ENCODE measurements around the gene DNMT1.
A peak's percentile ranks its signal among the peaks of the same experiment; 100 is the strongest.

DNMT1 gene

DNA sequence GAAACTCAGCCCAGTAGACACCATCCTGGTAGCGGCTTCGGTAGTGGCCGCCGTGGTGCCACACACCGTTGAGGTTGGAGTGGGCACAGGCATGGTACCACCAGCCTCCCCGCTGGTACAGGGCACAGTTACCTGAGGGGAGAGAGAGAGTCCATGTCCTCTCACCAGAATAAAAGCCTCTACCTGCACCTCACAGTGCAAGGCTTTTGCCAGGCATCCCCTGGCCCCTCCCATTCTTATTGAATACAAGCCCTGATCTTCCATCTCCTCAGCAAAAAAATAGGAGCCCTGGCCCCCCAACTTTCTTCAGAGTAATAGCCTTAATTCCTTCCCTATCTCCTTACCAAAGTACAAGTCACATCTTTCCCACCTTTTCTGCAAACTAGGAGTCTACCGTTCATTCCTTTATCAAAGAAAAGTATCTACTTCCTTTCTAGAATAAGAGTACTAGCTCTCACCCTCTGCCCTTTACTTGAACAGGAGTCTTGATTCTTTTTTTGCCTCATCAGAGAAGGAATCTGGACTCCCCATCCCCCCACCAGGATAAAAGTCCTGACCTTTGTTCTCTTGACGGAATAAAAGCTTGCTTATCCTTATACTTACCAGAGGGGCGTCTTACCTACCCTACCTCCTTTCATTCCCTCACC is 102.0 kb downstream of the DNMT1 start:
- Histone ChIP-seq H3K4me2 (ENCODE audit: insufficient read depth, low read length, poor library complexity, severe bottlenecking) (no peak overlapping the region), H3K36me3 (replicated peaks in 1 of 2; ENCODE audit: control insufficient read depth in 2 of 2, insufficient read depth in 2 of 2, low read length in 2 of 2) (no peaks in the 10 kb centered on the region), H2BK120ac (ENCODE audit: low read depth, low read length) (peak overlapping the region; percentile 68), H3K27ac (replicated peaks; ENCODE audit: low read length) (no peak overlapping the region), H3K4me3 (ENCODE audit: low read length in 2 of 2) (no peak overlapping the region), H3K9me3 (replicated peaks in 1 of 2; ENCODE audit: control insufficient read depth in 2 of 2, insufficient read depth in 1 of 2, low read depth in 1 of 2, low read length in 2 of 2) (peaks cover 5 to 7% of the 10 kb centered on the region in 2 donors), H3K9ac (ENCODE audit: low read depth, low read length, poor library complexity) (no peak overlapping the region), H2AK5ac (ENCODE audit: low read depth, low read length) (peak overlapping the region; percentile 58), H3K18ac (ENCODE audit: low read length) (no peak overlapping the region), H4K8ac (ENCODE audit: low read depth, low read length) (no peak overlapping the region), H2BK15ac (ENCODE audit: low read length) (no peak overlapping the region), H3K4ac (ENCODE audit: low read length) (peak overlapping the region; percentile 29), H2BK5ac (ENCODE audit: low read length) (no peak overlapping the region), H3K27me3 (ENCODE audit: control insufficient read depth in 3 of 3, insufficient read depth in 3 of 3, low read depth in 1 of 3, low read length in 3 of 3) (peaks cover 0 to 24% (median 0%) of the 10 kb centered on the region in 3 experiments), H2BK12ac (ENCODE audit: low read length) (no peak overlapping the region), H2AFZ (ENCODE audit: low read length) (no peak overlapping the region), H3K14ac (ENCODE audit: low read length) (no peak overlapping the region), H3K79me1 (ENCODE audit: low read depth, low read length) (no peaks in the 10 kb centered on the region), H3K23ac (ENCODE audit: low read depth, low read length, poor library complexity) (peak overlapping the region; percentile 69), H4K91ac (ENCODE audit: low read depth, low read length, poor library complexity) (no peak overlapping the region), H3K4me1 (ENCODE audit: control insufficient read depth in 2 of 2, insufficient read depth in 1 of 2, low read depth in 1 of 2, low read length in 2 of 2) (peaks cover 0 to 3% of the 10 kb centered on the region in 2 donors)
- DNase-seq (ENCODE audit: low spot score) = no peak
- WGBS, 2 donors (ENCODE audit: extremely low coverage in 2 of 2, insufficient read length in 2 of 2, insufficient replicate concordance in 1 of 2) = no CpG with 5 or more reads among the region's 9 CpGs

DNA sequence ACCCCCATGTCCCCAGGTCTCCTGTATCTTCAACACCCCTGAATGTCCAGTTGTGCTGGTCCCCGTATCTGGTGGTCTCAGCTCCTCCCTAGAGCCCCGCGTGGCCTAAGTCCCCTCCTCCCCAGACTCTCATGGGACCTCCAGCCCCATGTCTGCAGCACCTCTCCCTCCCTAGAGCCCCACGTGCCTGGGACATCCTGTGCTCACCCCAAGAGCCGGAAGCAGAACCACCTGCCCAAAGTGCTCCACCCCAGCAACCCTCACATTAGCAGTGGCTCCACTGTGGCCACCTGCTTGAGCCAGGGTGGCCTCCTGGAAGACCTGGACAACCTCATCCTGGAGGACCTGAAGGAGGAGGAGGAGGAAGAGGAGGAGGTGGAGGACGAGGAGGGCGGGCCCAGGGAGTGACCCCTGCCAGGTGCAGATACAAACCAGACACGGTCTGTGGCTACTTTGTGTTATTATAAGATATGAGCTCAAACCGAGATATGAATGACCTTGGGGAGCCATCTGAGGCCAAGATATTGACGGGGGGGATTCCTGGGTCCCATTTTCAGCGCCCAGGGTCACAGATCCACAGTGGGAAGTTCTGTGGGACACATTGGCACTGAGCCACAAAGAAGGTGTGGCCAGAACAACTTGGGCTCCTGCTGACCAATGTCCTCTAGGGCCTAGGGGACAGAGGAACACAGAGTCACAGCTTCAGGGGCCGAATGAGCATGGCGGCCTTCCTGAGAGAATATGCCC is 102.7 kb downstream of the DNMT1 start:
- WGBS, 2 donors (ENCODE audit: extremely low coverage in 2 of 2, insufficient read length in 2 of 2, insufficient replicate concordance in 1 of 2) = no CpG with 5 or more reads among the region's 13 CpGs

DNA sequence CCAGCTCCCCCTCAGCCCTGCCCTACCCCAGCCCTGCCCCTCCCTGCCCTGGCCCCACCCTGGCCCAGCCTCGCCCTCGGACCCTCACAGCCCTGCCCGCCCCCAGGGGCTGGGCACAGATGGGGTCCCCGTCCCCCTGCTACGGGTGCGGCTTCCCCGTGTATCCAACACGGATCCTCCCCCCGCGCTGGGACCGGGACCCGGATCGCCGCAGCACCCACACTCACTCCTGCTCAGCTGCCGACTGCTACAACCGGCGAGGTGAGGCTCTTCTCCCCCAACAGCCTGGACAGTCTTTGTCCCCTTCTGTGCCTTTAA is 103.4 kb downstream of the DNMT1 start:
- Histone ChIP-seq H3K9me3 (replicated peaks in 1 of 2; ENCODE audit: control insufficient read depth in 2 of 2, insufficient read depth in 1 of 2, low read depth in 1 of 2, low read length in 2 of 2) (peaks cover 5 to 7% of the 10 kb centered on the region in 2 donors), H3K27me3 (ENCODE audit: control insufficient read depth in 3 of 3, insufficient read depth in 3 of 3, low read depth in 1 of 3, low read length in 3 of 3) (peaks cover 0 to 30% (median 4%) of the 10 kb centered on the region in 3 experiments), H3K27ac (replicated peaks; ENCODE audit: low read length) (no peak overlapping the region), H3K18ac (ENCODE audit: low read length) (peak overlapping the region; percentile 55), H3K4ac (ENCODE audit: low read length) (no peak overlapping the region), H2BK12ac (ENCODE audit: low read length) (no peak overlapping the region), H2BK120ac (ENCODE audit: low read depth, low read length) (no peak overlapping the region), H2BK15ac (ENCODE audit: low read length) (peak overlapping the region; percentile 15), H2AK5ac (ENCODE audit: low read depth, low read length) (no peak overlapping the region), H3K23ac (ENCODE audit: low read depth, low read length, poor library complexity) (no peak overlapping the region), H3K9ac (ENCODE audit: low read depth, low read length, poor library complexity) (no peak overlapping the region), H4K8ac (ENCODE audit: low read depth, low read length) (no peak overlapping the region), H2AFZ (ENCODE audit: low read length) (no peak overlapping the region), H2BK5ac (ENCODE audit: low read length) (no peak overlapping the region), H4K91ac (ENCODE audit: low read depth, low read length, poor library complexity) (no peak overlapping the region), H3K4me1 (ENCODE audit: control insufficient read depth in 2 of 2, insufficient read depth in 1 of 2, low read depth in 1 of 2, low read length in 2 of 2) (peaks cover 0 to 1% of the 10 kb centered on the region in 2 donors), H3K14ac (ENCODE audit: low read length) (no peak overlapping the region), H3K4me3 (ENCODE audit: low read length in 2 of 2) (no peak overlapping the region), H3K36me3 (replicated peaks in 1 of 2; ENCODE audit: control insufficient read depth in 2 of 2, insufficient read depth in 2 of 2, low read length in 2 of 2) (no peaks in the 10 kb centered on the region), H3K79me1 (ENCODE audit: low read depth, low read length) (no peaks in the 10 kb centered on the region), H3K4me2 (ENCODE audit: insufficient read depth, low read length, poor library complexity, severe bottlenecking) (no peak overlapping the region)
- no CpG with 5 or more reads among the region's 17 CpGs for WGBS, 2 donors (ENCODE audit: extremely low coverage in 2 of 2, insufficient read length in 2 of 2, insufficient replicate concordance in 1 of 2)
- DNase-seq (ENCODE audit: low spot score) = no peak

More for the DNA sequence above, 102.7 kb downstream of the DNMT1 start:
- Histone ChIP-seq H4K91ac (ENCODE audit: low read depth, low read length, poor library complexity) (no peak overlapping the region), H3K4ac (ENCODE audit: low read length) (peak overlapping the region; percentile 29), H3K4me3 (ENCODE audit: low read length in 2 of 2) (no peak overlapping the region), H2BK12ac (ENCODE audit: low read length) (no peak overlapping the region), H2AFZ (ENCODE audit: low read length) (no peak overlapping the region), H2BK15ac (ENCODE audit: low read length) (peak overlapping the region; percentile 15), H3K79me1 (ENCODE audit: low read depth, low read length) (no peaks in the 10 kb centered on the region), H2BK120ac (ENCODE audit: low read depth, low read length) (peak overlapping the region; percentile 68), H3K14ac (ENCODE audit: low read length) (no peak overlapping the region), H3K27me3 (ENCODE audit: control insufficient read depth in 3 of 3, insufficient read depth in 3 of 3, low read depth in 1 of 3, low read length in 3 of 3) (peaks cover 0 to 30% (median 0%) of the 10 kb centered on the region in 3 experiments), H3K9ac (ENCODE audit: low read depth, low read length, poor library complexity) (no peak overlapping the region), H3K4me1 (ENCODE audit: control insufficient read depth in 2 of 2, insufficient read depth in 1 of 2, low read depth in 1 of 2, low read length in 2 of 2) (peaks cover 0 to 3% of the 10 kb centered on the region in 2 donors), H3K23ac (ENCODE audit: low read depth, low read length, poor library complexity) (peak overlapping the region; percentile 69), H2AK5ac (ENCODE audit: low read depth, low read length) (peak overlapping the region; percentile 58), H2BK5ac (ENCODE audit: low read length) (peak overlapping the region; percentile 6), H3K36me3 (replicated peaks in 1 of 2; ENCODE audit: control insufficient read depth in 2 of 2, insufficient read depth in 2 of 2, low read length in 2 of 2) (no peaks in the 10 kb centered on the region), H3K9me3 (replicated peaks in 1 of 2; ENCODE audit: control insufficient read depth in 2 of 2, insufficient read depth in 1 of 2, low read depth in 1 of 2, low read length in 2 of 2) (peaks cover 5 to 7% of the 10 kb centered on the region in 2 donors), H4K8ac (ENCODE audit: low read depth, low read length) (no peak overlapping the region), H3K27ac (replicated peaks; ENCODE audit: low read length) (no peak overlapping the region), H3K18ac (ENCODE audit: low read length) (no peak overlapping the region), H3K4me2 (ENCODE audit: insufficient read depth, low read length, poor library complexity, severe bottlenecking) (no peak overlapping the region)
- DNase-seq (ENCODE audit: low spot score) = no peak

DNA sequence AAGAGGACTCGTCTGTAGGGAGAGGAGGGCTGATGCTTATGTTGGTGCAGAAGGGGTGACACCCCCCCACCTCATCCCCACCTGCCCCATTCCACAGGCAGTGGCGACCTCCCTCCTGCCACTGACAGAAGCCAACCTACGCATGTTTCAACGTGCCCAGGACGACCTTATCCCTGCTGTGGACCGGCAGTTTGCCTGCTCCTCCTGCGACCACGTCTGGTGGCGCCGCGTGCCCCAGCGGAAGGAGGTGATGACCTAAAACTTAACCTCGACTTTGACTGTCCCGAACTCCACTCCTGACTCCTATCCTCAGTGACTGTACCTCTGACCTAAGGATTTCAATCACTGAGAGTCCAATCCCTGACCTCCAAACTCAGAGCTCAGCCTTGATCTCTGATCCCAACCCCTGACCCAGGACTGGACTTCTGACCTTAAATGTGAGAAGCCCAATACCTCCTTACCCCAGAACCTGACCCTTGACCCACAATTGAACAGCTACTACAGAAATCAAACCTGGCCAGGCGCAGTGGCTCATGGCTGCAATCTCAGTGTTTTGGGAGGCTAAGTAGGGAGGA is 104.9 kb downstream of the DNMT1 start:
- H3K79me1 ChIP-seq (ENCODE audit: low read depth, low read length) = no peaks in the 10 kb centered on the region
- no peak for DNase-seq (ENCODE audit: low spot score)
- H3K36me3 ChIP-seq (replicated peaks in 1 of 2; ENCODE audit: control insufficient read depth in 2 of 2, insufficient read depth in 2 of 2, low read length in 2 of 2) = no peaks in the 10 kb centered on the region
- peaks cover 0 to 3% of the 10 kb centered on the region in 2 donors for H3K9me3 ChIP-seq (replicated peaks in 1 of 2; ENCODE audit: control insufficient read depth in 2 of 2, insufficient read depth in 1 of 2, low read depth in 1 of 2, low read length in 2 of 2)
- H3K4me1 ChIP-seq (ENCODE audit: control insufficient read depth in 2 of 2, insufficient read depth in 1 of 2, low read depth in 1 of 2, low read length in 2 of 2) = peaks cover 0 to 2% of the 10 kb centered on the region in 2 donors
- H3K27me3 ChIP-seq (ENCODE audit: control insufficient read depth in 3 of 3, insufficient read depth in 3 of 3, low read depth in 1 of 3, low read length in 3 of 3) = peaks cover 8 to 33% (median 8%) of the 10 kb centered on the region in 3 experiments
- H3K4me3 ChIP-seq (ENCODE audit: low read length in 2 of 2) = peak overlapping the region in 1 of 2 donors; percentile 54
- WGBS, 2 donors (ENCODE audit: extremely low coverage in 2 of 2, insufficient read length in 2 of 2, insufficient replicate concordance in 1 of 2) = no CpG with 5 or more reads among the region's 15 CpGs
- no peak overlapping the region for H4K8ac ChIP-seq (ENCODE audit: low read depth, low read length)
- H2BK120ac ChIP-seq (ENCODE audit: low read depth, low read length) = no peak overlapping the region
- no peak overlapping the region for H2BK5ac ChIP-seq (ENCODE audit: low read length)
- no peak overlapping the region for H2AK5ac ChIP-seq (ENCODE audit: low read depth, low read length)
- no peak overlapping the region for H3K27ac ChIP-seq (replicated peaks; ENCODE audit: low read length)
- H3K4ac ChIP-seq (ENCODE audit: low read length) = no peak overlapping the region
- H3K4me2 ChIP-seq (ENCODE audit: insufficient read depth, low read length, poor library complexity, severe bottlenecking) = no peak overlapping the region
- no peak overlapping the region for H3K9ac ChIP-seq (ENCODE audit: low read depth, low read length, poor library complexity)
- no peak overlapping the region for H2BK15ac ChIP-seq (ENCODE audit: low read length)
- H3K14ac ChIP-seq (ENCODE audit: low read length) = no peak overlapping the region
- no peak overlapping the region for H3K18ac ChIP-seq (ENCODE audit: low read length)
- H2AFZ ChIP-seq (ENCODE audit: low read length) = no peak overlapping the region
- H3K23ac ChIP-seq (ENCODE audit: low read depth, low read length, poor library complexity) = no peak overlapping the region
- H2BK12ac ChIP-seq (ENCODE audit: low read length) = no peak overlapping the region
- H4K91ac ChIP-seq (ENCODE audit: low read depth, low read length, poor library complexity) = no peak overlapping the region

Data from neuronal stem cell (in vitro differentiated cells).